BLaER1 treated with 17β-estradiol and CSF1 and Interleukin-3, amounts not matched to agents 10 nM and 100 nM (cell line): ENCODE measurements around the gene CD163.
"Not testable (repeated sequence)": the region's sequence is repeated elsewhere in the genome, so short reads cannot be mapped to it uniquely, and the experiment has no call there.

Source experiments
- H3K27ac ChIP-seq, 11 experiments: shearing (Covaris generic); formaldehyde crosslinking; 2 replicates each; pipeline ENCODE4 v1.8.1; 2022
- H3K27me3 ChIP-seq, 11 experiments: shearing (Covaris generic); formaldehyde crosslinking; 2 replicates each; pipeline ENCODE4 v1.8.1; 2022
- H3K36me3 ChIP-seq, 11 experiments: shearing (Covaris generic); formaldehyde crosslinking; 2 replicates each; pipeline ENCODE4 v1.8.1; 2022
- H3K4me1 ChIP-seq, 10 experiments: shearing (Covaris generic); formaldehyde crosslinking; 2 replicates each; pipeline ENCODE4 v1.8.1; 2022
- H3K4me2 ChIP-seq, 11 experiments: shearing (Covaris generic); formaldehyde crosslinking; 2 replicates each; pipeline ENCODE4 v1.8.1; 2022
- H3K4me3 ChIP-seq, 10 experiments: shearing (Covaris generic); formaldehyde crosslinking; 2 replicates each; pipeline ENCODE4 v1.8.1; 2022
- H3K9ac ChIP-seq, 11 experiments: shearing (Covaris generic); formaldehyde crosslinking; 2 replicates each; pipeline ENCODE4 v1.8.1; 2022
- H3K9me3 ChIP-seq, 11 experiments: shearing (Covaris generic); formaldehyde crosslinking; replicated peaks in 1 of 11; 2 replicates each; pipeline ENCODE4 v1.8.1; 2022
- H4K20me1 ChIP-seq, 11 experiments: shearing (Covaris generic); formaldehyde crosslinking; 2 replicates each; pipeline ENCODE4 v1.8.1; 2022
- Cebpa-rat ChIP-seq, 11 experiments: shearing (Covaris generic); IDR thresholded peaks; 2 replicates each; pipeline ENCODE4 v1.8.1; 2022

Gene CD163

GRCh38 chr12:7450667-7451066 lies 52.9 kb downstream of the CD163 start:
- Histone ChIP-seq H4K20me1 (no peaks in the 10 kb centered on the region), H3K9ac (no peak overlapping the region), H3K27me3 (no peaks in the 10 kb centered on the region), H3K4me1 (peaks cover 0 to 28% (median 2%) of the 10 kb centered on the region in 10 experiments; a peak in 7 of 20 replicates), H3K27ac (no peak overlapping the region), H3K36me3 (0 out of 22 replicates have a peak, but pooled peaks cover 0 to 7% (median 0%) of the 10 kb centered on the region in 11 experiments), H3K4me2 (no peak overlapping the region), H3K9me3 (peaks cover 12 to 21% (median 18%) of the 10 kb centered on the region in 11 experiments; a peak in 21 of 22 replicates), H3K4me3 (no peak overlapping the region)
- TF ChIP-seq Cebpa-rat (IDR thresholded peaks at IDR 0.05), result no peak

GRCh38 chr12:7448099-7448498 lies 55.5 kb downstream of the CD163 start:
- no peak overlapping the region for H3K27ac ChIP-seq
- peaks cover 5 to 7% (median 5%) of the 10 kb centered on the region in 11 experiments; a peak in 18 of 22 replicates for H3K9me3 ChIP-seq
- TF ChIP-seq Cebpa-rat (IDR thresholded peaks at IDR 0.05), result no peak
- H3K4me3 ChIP-seq, result no peak overlapping the region
- no peaks in the 10 kb centered on the region for H4K20me1 ChIP-seq
- H3K4me1 ChIP-seq, result peaks cover 0 to 51% (median 2%) of the 10 kb centered on the region in 10 experiments; a peak in 8 of 20 replicates
- H3K9ac ChIP-seq, result no peak overlapping the region
- H3K4me2 ChIP-seq, result peak overlapping the region in 2 of 11 experiments; percentile 1 to 80; a peak in 1 of 22 replicates
- H3K36me3 ChIP-seq, result peaks cover 0 to under 1% (median 0%) of the 10 kb centered on the region in 11 experiments; a peak in 1 of 22 replicates
- no peaks in the 10 kb centered on the region for H3K27me3 ChIP-seq

GRCh38 chr12:7444537-7444936 lies 59.0 kb downstream of the CD163 start:
- peaks cover 6 to 13% (median 8%) of the 10 kb centered on the region in 11 experiments; a peak in 21 of 22 replicates for H3K9me3 ChIP-seq
- peak overlapping the region in 3 of 11 experiments; percentile 58 to 84 (median 80); a peak in 6 of 22 replicates for H3K4me2 ChIP-seq
- H3K4me1 ChIP-seq, result peaks cover 0 to 74% (median 2%) of the 10 kb centered on the region in 10 experiments; a peak in 8 of 20 replicates
- H3K27me3 ChIP-seq, result no peaks in the 10 kb centered on the region
- peaks cover 0 to 6% (median 0%) of the 10 kb centered on the region in 11 experiments; a peak in 1 of 22 replicates for H4K20me1 ChIP-seq
- peak overlapping the region in 3 of 11 experiments; percentile 67 to 83 (median 79); a peak in 7 of 22 replicates for H3K27ac ChIP-seq
- H3K36me3 ChIP-seq, result peaks cover 0 to 29% (median 0%) of the 10 kb centered on the region in 11 experiments; a peak in 5 of 22 replicates
- TF ChIP-seq Cebpa-rat (IDR thresholded peaks at IDR 0.05), result no peak
- H3K4me3 ChIP-seq, result peak overlapping the region in 2 of 10 experiments; percentile 50 to 55; a peak in 1 of 20 replicates
- H3K9ac ChIP-seq, result peak overlapping the region in 3 of 11 experiments; percentile 43 to 82 (median 74); a peak in 4 of 22 replicates

GRCh38 chr12:7444076-7444475 lies 59.5 kb downstream of the CD163 start, which contains the start of gene CD163L1:
Gene CD163L1 (minus strand): TSS chr12:7444153. CDS start chr12:7444127, 26 bp downstream.
- peak within 1 kb of the TSS in 3 of 11 experiments; percentile 43 to 82 (median 74); a peak in 6 of 22 replicates for H3K9ac ChIP-seq
- H3K4me1 ChIP-seq, result peaks cover 0 to 74% (median 2%) of the 10 kb centered on the region in 10 experiments; a peak in 8 of 20 replicates
- peak within 1 kb of the TSS in 3 of 11 experiments; percentile 58 to 84 (median 80); a peak in 6 of 22 replicates for H3K4me2 ChIP-seq
- H3K9me3 ChIP-seq, result peaks cover 6 to 14% (median 8%) of the 10 kb centered on the region in 11 experiments; a peak in 21 of 22 replicates
- H3K4me3 ChIP-seq, result peak within 1 kb of the TSS in 3 of 10 experiments; percentile 44 to 55 (median 50); a peak in 6 of 20 replicates
- peaks cover 0 to 6% (median 0%) of the 10 kb centered on the region in 11 experiments; a peak in 1 of 22 replicates for H4K20me1 ChIP-seq
- H3K27ac ChIP-seq, result peak within 1 kb of the TSS in 4 of 11 experiments; percentile 22 to 83 (median 73); a peak in 7 of 22 replicates
- no peak for TF ChIP-seq Cebpa-rat (IDR thresholded peaks at IDR 0.05)
- no peaks in the 10 kb centered on the region for H3K27me3 ChIP-seq
- H3K36me3 ChIP-seq, result peaks cover 0 to 29% (median 0%) of the 10 kb centered on the region in 11 experiments; a peak in 5 of 22 replicates

GRCh38 chr12:7441216-7441615 lies 62.4 kb downstream of the CD163 start:
- peaks cover 0 to 33% (median 0%) of the 10 kb centered on the region in 11 experiments; a peak in 5 of 22 replicates for H3K36me3 ChIP-seq
- H3K27me3 ChIP-seq, result no peaks in the 10 kb centered on the region
- no peak for TF ChIP-seq Cebpa-rat (IDR thresholded peaks at IDR 0.05)
- H3K4me2 ChIP-seq, result peak overlapping the region in 2 of 11 experiments; percentile 80 to 84; a peak in 3 of 22 replicates
- no peak overlapping the region for H3K27ac ChIP-seq
- peak overlapping the region in 1 of 10 experiments; percentile 50; a peak in 1 of 20 replicates for H3K4me3 ChIP-seq
- no peak overlapping the region for H3K9ac ChIP-seq
- H3K9me3 ChIP-seq, result peaks cover 6 to 14% (median 8%) of the 10 kb centered on the region in 11 experiments; a peak in 21 of 22 replicates
- peaks cover 0 to 15% (median 0%) of the 10 kb centered on the region in 11 experiments; a peak in 2 of 22 replicates for H4K20me1 ChIP-seq
- peaks cover 0 to 59% (median 0%) of the 10 kb centered on the region in 10 experiments; a peak in 6 of 20 replicates for H3K4me1 ChIP-seq

GRCh38 chr12:7439579-7440505 lies 63.7 kb downstream of the CD163 start:
- Histone ChIP-seq H3K27me3 (no peaks in the 10 kb centered on the region), H4K20me1 (peaks cover 0 to 27% (median 0%) of the 10 kb centered on the region in 11 experiments; a peak in 2 of 22 replicates), H3K9me3 (peaks cover 6 to 14% (median 8%) of the 10 kb centered on the region in 11 experiments; a peak in 21 of 22 replicates), H3K9ac (no peak overlapping the region), H3K27ac (no peak overlapping the region), H3K4me1 (peaks cover 0 to 55% (median 0%) of the 10 kb centered on the region in 10 experiments; a peak in 6 of 20 replicates), H3K36me3 (peaks cover 0 to 41% (median 0%) of the 10 kb centered on the region in 11 experiments; a peak in 5 of 22 replicates), H3K4me2 (peak overlapping the region in 2 of 11 experiments; percentile 23 to 24; a peak in 2 of 22 replicates), H3K4me3 (no peak overlapping the region)
- no peak for TF ChIP-seq Cebpa-rat (IDR thresholded peaks at IDR 0.05)

- H3K27me3 ChIP-seq, H3K4me3 ChIP-seq, H3K27ac ChIP-seq, H3K9ac ChIP-seq: not testable (repeated sequence)
- H4K20me1 ChIP-seq, result peaks cover 0 to 41% (median 0%) of the 10 kb centered on the region in 11 experiments; a peak in 2 of 22 replicates
- peaks cover 0 to 55% (median 0%) of the 10 kb centered on the region in 11 experiments; a peak in 5 of 22 replicates for H3K36me3 ChIP-seq
- H3K9me3 ChIP-seq, result peaks cover 6 to 14% (median 8%) of the 10 kb centered on the region in 11 experiments; a peak in 21 of 22 replicates
- peaks cover 0 to 50% (median 0%) of the 10 kb centered on the region in 10 experiments; a peak in 5 of 20 replicates for H3K4me1 ChIP-seq
- H3K4me2 ChIP-seq, result peak overlapping the region in 2 of 11 experiments; percentile 34 to 46; a peak in 1 of 22 replicates
Measured at GRCh38 chr12:7438291-7438995, 65.1 kb downstream of the CD163 start.

- Histone ChIP-seq H3K36me3 (peaks cover 0 to 64% (median 0%) of the 10 kb centered on the region in 11 experiments; a peak in 5 of 22 replicates), H3K9me3 (peaks cover 6 to 14% (median 8%) of the 10 kb centered on the region in 11 experiments; a peak in 21 of 22 replicates), H4K20me1 (peaks cover 0 to 51% (median 0%) of the 10 kb centered on the region in 11 experiments; a peak in 2 of 22 replicates), H3K4me1 (peaks cover 0 to 41% (median 0%) of the 10 kb centered on the region in 10 experiments; a peak in 4 of 20 replicates)
- H3K9ac ChIP-seq, H3K27me3 ChIP-seq, H3K4me3 ChIP-seq, H3K4me2 ChIP-seq, H3K27ac ChIP-seq: not testable (repeated sequence)
Measured at GRCh38 chr12:7437494-7437893, 66.1 kb downstream of the CD163 start.
